Liver (tissue), 3 donors: Measurements from ENCODE around the gene MAGEA12.
"Not testable (repeated sequence)": the region's sequence is repeated elsewhere in the genome, so short reads cannot be mapped to it uniquely, and the experiment has no call there.

Experiments used
- GABPA ChIP-seq, 2 donors: IDR thresholded peaks in 1 of 2; conservative IDR thresholded peaks in 1 of 2; 2 replicates each; pipeline ENCODE4 v1.6.1; 2016; ENCODE audit warnings: antibody characterized with exemption in 2 of 2, mild to moderate bottlenecking in 1 of 2, moderate library complexity in 1 of 2
- RAD21 ChIP-seq, 2 donors: IDR thresholded peaks; 2 replicates each; pipeline ENCODE4 v1.6.1; 2016; ENCODE audit warnings: antibody characterized with exemption in 2 of 2, mild to moderate bottlenecking in 2 of 2
- REST ChIP-seq: IDR thresholded peaks from 2 replicates; pipeline ENCODE4 v1.6.1; 2016; ENCODE audit warnings: antibody characterized with exemption, mild to moderate bottlenecking
- TAF1 ChIP-seq: conservative IDR thresholded peaks from 2 replicates; pipeline ENCODE4 v1.6.1; 2016; ENCODE audit warnings: antibody characterized with exemption, mild to moderate bottlenecking
- TF ChIP-seq, protein P1 (sequence below): fragments of 150-350 bp; IDR thresholded peaks from 2 replicates; pipeline ENCODE4 v1.5.1; 2017; ENCODE audit warnings: improper control_type of control experiment, low read depth, low read length; ENCODE audit not compliant: missing input control
- TF ChIP-seq, protein P2 (sequence below): IDR thresholded peaks from 2 replicates; pipeline ENCODE4 v1.6.1; 2016; ENCODE audit warnings: antibody characterized with exemption
- TF ChIP-seq, protein P3 (sequence below): IDR thresholded peaks from 2 replicates; pipeline ENCODE4 v1.6.1; 2016; ENCODE audit warnings: antibody characterized with exemption
- donor health status: healthy.
- donor health status: healthy.

DNA sequence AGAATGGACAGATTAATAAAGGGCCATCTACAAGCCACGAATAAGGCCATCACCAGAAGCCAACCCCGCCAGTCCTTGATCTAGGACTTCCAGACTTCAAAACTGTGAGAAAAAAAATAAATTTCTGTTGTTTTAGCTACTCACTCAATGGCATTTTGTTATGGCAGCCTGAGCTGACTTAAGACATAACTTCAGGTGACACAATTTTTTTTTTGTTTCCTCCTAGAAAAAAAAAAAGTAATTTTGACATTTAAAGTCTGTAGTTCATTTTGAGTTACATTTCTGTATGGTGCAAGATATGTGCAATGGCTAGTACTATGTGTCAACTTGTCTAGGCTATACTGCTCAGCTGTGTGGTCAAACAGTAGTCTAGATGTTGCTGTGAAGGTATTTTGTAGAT is 25.4 kb downstream of the MAGEA12 start, which contains the start of gene CSAG3:
- TF ChIP-seq, protein P1, sequence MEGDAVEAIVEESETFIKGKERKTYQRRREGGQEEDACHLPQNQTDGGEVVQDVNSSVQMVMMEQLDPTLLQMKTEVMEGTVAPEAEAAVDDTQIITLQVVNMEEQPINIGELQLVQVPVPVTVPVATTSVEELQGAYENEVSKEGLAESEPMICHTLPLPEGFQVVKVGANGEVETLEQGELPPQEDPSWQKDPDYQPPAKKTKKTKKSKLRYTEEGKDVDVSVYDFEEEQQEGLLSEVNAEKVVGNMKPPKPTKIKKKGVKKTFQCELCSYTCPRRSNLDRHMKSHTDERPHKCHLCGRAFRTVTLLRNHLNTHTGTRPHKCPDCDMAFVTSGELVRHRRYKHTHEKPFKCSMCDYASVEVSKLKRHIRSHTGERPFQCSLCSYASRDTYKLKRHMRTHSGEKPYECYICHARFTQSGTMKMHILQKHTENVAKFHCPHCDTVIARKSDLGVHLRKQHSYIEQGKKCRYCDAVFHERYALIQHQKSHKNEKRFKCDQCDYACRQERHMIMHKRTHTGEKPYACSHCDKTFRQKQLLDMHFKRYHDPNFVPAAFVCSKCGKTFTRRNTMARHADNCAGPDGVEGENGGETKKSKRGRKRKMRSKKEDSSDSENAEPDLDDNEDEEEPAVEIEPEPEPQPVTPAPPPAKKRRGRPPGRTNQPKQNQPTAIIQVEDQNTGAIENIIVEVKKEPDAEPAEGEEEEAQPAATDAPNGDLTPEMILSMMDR: not testable (repeated sequence)
- TF ChIP-seq REST; RAD21 (IDR thresholded peaks at IDR 0.05); GABPA (IDR thresholded peaks at IDR 0.05 in 1 of 2, conservative IDR thresholded peaks at IDR 0.05 in 1 of 2); TAF1: not testable (repeated sequence)
- TF ChIP-seq, protein P2, sequence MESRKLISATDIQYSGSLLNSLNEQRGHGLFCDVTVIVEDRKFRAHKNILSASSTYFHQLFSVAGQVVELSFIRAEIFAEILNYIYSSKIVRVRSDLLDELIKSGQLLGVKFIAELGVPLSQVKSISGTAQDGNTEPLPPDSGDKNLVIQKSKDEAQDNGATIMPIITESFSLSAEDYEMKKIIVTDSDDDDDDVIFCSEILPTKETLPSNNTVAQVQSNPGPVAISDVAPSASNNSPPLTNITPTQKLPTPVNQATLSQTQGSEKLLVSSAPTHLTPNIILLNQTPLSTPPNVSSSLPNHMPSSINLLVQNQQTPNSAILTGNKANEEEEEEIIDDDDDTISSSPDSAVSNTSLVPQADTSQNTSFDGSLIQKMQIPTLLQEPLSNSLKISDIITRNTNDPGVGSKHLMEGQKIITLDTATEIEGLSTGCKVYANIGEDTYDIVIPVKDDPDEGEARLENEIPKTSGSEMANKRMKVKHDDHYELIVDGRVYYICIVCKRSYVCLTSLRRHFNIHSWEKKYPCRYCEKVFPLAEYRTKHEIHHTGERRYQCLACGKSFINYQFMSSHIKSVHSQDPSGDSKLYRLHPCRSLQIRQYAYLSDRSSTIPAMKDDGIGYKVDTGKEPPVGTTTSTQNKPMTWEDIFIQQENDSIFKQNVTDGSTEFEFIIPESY: not testable (repeated sequence)
- TF ChIP-seq, protein P3, sequence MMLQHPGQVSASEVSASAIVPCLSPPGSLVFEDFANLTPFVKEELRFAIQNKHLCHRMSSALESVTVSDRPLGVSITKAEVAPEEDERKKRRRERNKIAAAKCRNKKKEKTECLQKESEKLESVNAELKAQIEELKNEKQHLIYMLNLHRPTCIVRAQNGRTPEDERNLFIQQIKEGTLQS: not testable (repeated sequence)
